ENCODE measurements around the gene RAX. TPM values are rescaled to one million over a fixed set of nuclear protein-coding genes. Genes with fewer than 3 reads are reported as not detected.

Gene RAX
- total RNA-seq, 1 experiment from 2014 or later, result not detected

Other genes starting within 250 kb of the RAX start
- gene SEC11C, start 133.6 kb downstream of the RAX start, total RNA-seq (2014; rRNA removed; shearing (Covaris generic)), result 53.0 and 53.1 TPM in 2 replicates
- not detected in 2 replicates for gene GRP, start 53.3 kb downstream of the RAX start, total RNA-seq (2014; rRNA removed; shearing (Covaris generic))
- gene CPLX4, start 45.2 kb upstream of the RAX start, total RNA-seq (2014; rRNA removed; shearing (Covaris generic)), result not detected in 2 replicates
- gene LMAN1, start 85.8 kb upstream of the RAX start, total RNA-seq (2014; rRNA removed; shearing (Covaris generic)), result 229 and 276 TPM in 2 replicates

All from M059J (cell line).